Panc1 (cell line): ENCODE data around the gene FTO.

Experiments used
- POLR2AphosphoS5 ChIP-seq: IDR thresholded peaks from 2 replicates; pipeline ENCODE4 v1.6.1; 2012; ENCODE audit warnings: mild to moderate bottlenecking, low read depth, low read length, moderate library complexity
- SIN3A ChIP-seq: IDR thresholded peaks from 2 replicates; pipeline ENCODE4 v1.6.1; 2012; ENCODE audit warnings: low read depth, mild to moderate bottlenecking, low read length, moderate library complexity, borderline replicate concordance; ENCODE audit not compliant: insufficient read depth
- TCF7L2 ChIP-seq: IDR thresholded peaks from 2 replicates; pipeline ENCODE4 v1.6.1; 2011; ENCODE audit warnings: mild to moderate bottlenecking, low read depth, low read length, inconsistent platforms
- TF ChIP-seq, protein P1 (sequence below): fragments of 450-650 bp; IDR thresholded peaks from 2 replicates; pipeline ENCODE4 v1.5.1; 2017; ENCODE audit warnings: mild to moderate bottlenecking
- TF ChIP-seq, protein P2 (sequence below), 2 experiments: IDR thresholded peaks; 2 replicates each; pipeline ENCODE4 v1.6.1; 2011 to 2012; ENCODE audit warnings: low read depth in 2 of 2, control low read depth in 1 of 2, low read length in 1 of 2, mild to moderate bottlenecking in 1 of 2, moderate library complexity in 1 of 2; ENCODE audit not compliant: insufficient read depth in 1 of 2

DNA sequence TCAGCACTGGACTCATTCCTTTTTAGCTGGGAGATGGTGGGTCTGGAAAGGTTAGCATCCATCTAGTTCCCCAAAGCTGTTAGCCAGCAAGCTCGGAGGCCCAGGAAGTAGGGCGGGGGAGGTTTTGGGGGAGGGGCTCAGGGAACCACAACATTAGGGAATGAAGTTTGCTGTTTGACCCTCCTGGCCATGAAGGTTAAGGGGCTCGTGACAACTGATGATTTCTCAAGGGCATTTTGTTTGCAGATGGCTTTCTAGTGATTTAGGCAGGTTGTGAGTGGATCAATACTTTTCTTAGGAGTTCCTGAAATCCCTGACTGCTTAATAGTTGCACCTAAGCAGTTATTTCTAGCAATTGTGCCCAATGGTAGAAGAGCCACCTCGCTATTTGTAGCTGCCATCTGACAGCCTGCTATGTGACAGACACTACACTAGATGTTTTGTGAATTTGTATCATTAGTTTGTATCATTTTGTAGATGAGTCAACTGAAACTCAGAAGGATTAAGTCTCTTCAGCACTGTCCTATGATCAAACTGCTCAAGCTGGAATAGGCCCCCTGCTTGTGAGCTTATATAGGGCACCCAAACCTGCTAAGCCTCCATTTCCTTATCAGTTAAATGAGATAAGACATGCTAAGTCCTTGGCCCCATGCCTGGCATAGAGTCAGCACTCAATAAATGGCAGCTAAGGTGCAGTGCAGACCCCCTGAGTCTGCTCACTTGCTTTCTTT, 436.3 kb downstream of the FTO start:
- TF ChIP-seq, protein P1, sequence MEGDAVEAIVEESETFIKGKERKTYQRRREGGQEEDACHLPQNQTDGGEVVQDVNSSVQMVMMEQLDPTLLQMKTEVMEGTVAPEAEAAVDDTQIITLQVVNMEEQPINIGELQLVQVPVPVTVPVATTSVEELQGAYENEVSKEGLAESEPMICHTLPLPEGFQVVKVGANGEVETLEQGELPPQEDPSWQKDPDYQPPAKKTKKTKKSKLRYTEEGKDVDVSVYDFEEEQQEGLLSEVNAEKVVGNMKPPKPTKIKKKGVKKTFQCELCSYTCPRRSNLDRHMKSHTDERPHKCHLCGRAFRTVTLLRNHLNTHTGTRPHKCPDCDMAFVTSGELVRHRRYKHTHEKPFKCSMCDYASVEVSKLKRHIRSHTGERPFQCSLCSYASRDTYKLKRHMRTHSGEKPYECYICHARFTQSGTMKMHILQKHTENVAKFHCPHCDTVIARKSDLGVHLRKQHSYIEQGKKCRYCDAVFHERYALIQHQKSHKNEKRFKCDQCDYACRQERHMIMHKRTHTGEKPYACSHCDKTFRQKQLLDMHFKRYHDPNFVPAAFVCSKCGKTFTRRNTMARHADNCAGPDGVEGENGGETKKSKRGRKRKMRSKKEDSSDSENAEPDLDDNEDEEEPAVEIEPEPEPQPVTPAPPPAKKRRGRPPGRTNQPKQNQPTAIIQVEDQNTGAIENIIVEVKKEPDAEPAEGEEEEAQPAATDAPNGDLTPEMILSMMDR: no peak
- no peak for TF ChIP-seq SIN3A
- no peak for TF ChIP-seq TCF7L2
- no peak for TF ChIP-seq POLR2AphosphoS5
- TF ChIP-seq, protein P2, sequence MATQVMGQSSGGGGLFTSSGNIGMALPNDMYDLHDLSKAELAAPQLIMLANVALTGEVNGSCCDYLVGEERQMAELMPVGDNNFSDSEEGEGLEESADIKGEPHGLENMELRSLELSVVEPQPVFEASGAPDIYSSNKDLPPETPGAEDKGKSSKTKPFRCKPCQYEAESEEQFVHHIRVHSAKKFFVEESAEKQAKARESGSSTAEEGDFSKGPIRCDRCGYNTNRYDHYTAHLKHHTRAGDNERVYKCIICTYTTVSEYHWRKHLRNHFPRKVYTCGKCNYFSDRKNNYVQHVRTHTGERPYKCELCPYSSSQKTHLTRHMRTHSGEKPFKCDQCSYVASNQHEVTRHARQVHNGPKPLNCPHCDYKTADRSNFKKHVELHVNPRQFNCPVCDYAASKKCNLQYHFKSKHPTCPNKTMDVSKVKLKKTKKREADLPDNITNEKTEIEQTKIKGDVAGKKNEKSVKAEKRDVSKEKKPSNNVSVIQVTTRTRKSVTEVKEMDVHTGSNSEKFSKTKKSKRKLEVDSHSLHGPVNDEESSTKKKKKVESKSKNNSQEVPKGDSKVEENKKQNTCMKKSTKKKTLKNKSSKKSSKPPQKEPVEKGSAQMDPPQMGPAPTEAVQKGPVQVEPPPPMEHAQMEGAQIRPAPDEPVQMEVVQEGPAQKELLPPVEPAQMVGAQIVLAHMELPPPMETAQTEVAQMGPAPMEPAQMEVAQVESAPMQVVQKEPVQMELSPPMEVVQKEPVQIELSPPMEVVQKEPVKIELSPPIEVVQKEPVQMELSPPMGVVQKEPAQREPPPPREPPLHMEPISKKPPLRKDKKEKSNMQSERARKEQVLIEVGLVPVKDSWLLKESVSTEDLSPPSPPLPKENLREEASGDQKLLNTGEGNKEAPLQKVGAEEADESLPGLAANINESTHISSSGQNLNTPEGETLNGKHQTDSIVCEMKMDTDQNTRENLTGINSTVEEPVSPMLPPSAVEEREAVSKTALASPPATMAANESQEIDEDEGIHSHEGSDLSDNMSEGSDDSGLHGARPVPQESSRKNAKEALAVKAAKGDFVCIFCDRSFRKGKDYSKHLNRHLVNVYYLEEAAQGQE (IDR thresholded peaks at IDR 0.05; ENCODE audit: insufficient read depth in 1 of 2, low read depth in 2 of 2, low read length in 1 of 2): no peak
